ENCODE data around the gene CACNA1C. TPM values are rescaled to one million over a fixed set of nuclear protein-coding genes. Genes with fewer than 3 reads are reported as not detected.

CACNA1C gene
- total RNA-seq, 1 donor from 2014 or later, result 11.7 TPM

GRCh38 chr12:2372735-2373134 lies 319.9 kb downstream of the CACNA1C start:
- DNase-seq (ENCODE audit: low spot score, unreplicated experiment), result no peak
- no peak for TF ChIP-seq CTCF (IDR thresholded peaks at IDR 0.05; ENCODE audit: unreplicated experiment)
- Mint-ChIP-seq H3K36me3 (ENCODE audit: insufficient read depth) (no peaks in the 10 kb centered on the region), H3K4me3 (ENCODE audit: low read depth) (no peak overlapping the region), H3K9me3 (ENCODE audit: low read depth) (no peaks in the 10 kb centered on the region), H3K4me1 (ENCODE audit: low read depth) (no peaks in the 10 kb centered on the region), H3K27me3 (peaks cover 20% of the 10 kb centered on the region), H3K27ac (no peak overlapping the region)

GRCh38 chr12:2373307-2373706 lies 320.5 kb downstream of the CACNA1C start:
- peaks cover 20% of the 10 kb centered on the region for H3K27me3 Mint-ChIP-seq
- H3K36me3 Mint-ChIP-seq (ENCODE audit: insufficient read depth), result no peaks in the 10 kb centered on the region
- DNase-seq (ENCODE audit: low spot score, unreplicated experiment), result no peak
- no peak overlapping the region for H3K27ac Mint-ChIP-seq
- H3K4me3 Mint-ChIP-seq (ENCODE audit: low read depth), result no peak overlapping the region
- no peak for TF ChIP-seq CTCF (IDR thresholded peaks at IDR 0.05; ENCODE audit: unreplicated experiment)
- H3K4me1 Mint-ChIP-seq (ENCODE audit: low read depth), result no peaks in the 10 kb centered on the region
- H3K9me3 Mint-ChIP-seq (ENCODE audit: low read depth), result no peaks in the 10 kb centered on the region

DNA sequence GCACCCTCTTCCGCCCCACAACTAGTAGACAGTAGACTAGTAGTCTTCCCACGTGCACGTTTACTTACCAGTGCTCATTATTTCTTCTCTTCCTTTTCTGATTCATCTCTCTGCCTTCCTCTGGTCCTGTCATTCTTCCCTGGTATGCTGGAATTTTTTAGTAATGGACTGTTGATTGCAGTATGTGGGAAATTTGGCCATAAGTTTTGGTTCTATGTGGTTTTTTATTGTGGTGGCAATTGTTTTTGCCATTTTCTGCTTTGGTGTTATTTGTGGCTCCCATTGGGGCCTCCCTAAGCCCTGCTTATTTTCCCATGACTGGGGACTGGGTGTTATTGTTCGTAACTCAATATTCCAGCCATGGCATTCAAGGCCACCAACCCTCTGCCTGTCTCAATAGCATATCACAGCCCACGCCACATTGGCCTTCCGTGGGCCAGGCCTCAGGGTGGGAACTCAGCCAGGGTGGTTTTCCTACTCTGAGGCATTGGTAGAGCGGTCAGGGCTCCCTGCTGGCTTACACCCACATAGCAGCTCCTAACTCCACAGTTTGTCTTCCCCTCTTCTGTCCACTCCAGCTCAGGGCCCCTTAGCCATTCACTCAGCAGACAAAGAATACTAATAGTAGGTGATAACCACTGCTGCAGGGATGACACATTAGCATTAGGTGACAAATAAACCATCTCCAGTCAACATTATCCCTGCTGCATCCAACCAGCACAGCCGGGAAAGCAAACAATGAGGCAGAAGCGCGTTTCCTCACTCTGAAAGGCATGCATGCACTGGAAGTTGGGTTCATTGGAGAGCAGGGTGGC lies 321.5 kb downstream of the CACNA1C start:
- no peak overlapping the region for H3K4me3 Mint-ChIP-seq (ENCODE audit: low read depth)
- no peaks in the 10 kb centered on the region for H3K9me3 Mint-ChIP-seq (ENCODE audit: low read depth)
- DNase-seq (ENCODE audit: low spot score, unreplicated experiment), result no peak
- H3K4me1 Mint-ChIP-seq (ENCODE audit: low read depth), result no peaks in the 10 kb centered on the region
- no peaks in the 10 kb centered on the region for H3K36me3 Mint-ChIP-seq (ENCODE audit: insufficient read depth)
- no peak overlapping the region for H3K27ac Mint-ChIP-seq
- peaks cover 20% of the 10 kb centered on the region for H3K27me3 Mint-ChIP-seq
- no peak for TF ChIP-seq CTCF (IDR thresholded peaks at IDR 0.05; ENCODE audit: unreplicated experiment)

- Mint-ChIP-seq H3K9me3 (ENCODE audit: low read depth) (no peaks in the 10 kb centered on the region), H3K27me3 (peaks cover 18% of the 10 kb centered on the region), H3K4me1 (ENCODE audit: low read depth) (no peaks in the 10 kb centered on the region), H3K27ac (no peak overlapping the region), H3K36me3 (ENCODE audit: insufficient read depth) (no peaks in the 10 kb centered on the region), H3K4me3 (ENCODE audit: low read depth) (no peak overlapping the region)
- TF ChIP-seq CTCF (IDR thresholded peaks at IDR 0.05; ENCODE audit: unreplicated experiment), result no peak
- no peak for DNase-seq (ENCODE audit: low spot score, unreplicated experiment)
These were observed 323.1 kb downstream of the CACNA1C start for GRCh38 chr12:2375871-2376270.

DNA sequence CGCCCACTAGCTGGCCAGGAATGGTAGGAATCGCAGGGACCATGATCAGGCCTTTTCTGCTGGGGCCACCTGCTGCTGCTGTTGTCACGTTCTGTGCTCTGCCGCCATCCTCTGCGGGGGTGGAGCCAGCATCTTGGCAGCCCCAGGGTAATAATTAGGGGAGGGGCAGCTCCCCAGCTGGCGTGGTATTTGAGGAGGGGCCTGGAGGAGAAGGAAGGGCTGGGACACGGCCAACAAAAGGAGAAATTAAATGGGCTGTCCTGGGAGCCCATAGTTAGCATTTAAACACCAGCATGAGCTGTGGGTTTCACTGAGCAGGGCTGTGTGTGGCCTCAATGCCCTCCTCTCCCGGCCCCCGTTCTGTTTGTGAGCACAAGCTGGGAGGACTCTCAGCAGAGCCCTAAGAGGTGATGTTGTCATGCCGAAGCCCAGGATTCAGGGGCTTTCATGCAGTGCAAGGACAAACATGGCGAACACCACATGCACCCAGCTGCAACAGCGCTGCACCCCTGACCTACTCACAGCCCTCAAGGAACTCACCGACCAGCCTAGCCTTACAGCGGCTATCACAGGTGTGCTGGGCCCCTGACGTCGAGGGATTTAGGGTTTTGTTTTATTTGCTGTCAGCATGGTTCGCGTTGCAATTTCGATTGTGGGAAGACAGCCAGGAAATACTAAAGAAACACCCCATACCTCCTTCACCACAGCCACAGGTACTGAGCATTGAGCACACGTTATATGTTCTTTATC lies 324.3 kb downstream of the CACNA1C start:
- H3K27me3 Mint-ChIP-seq, result peaks cover 15% of the 10 kb centered on the region
- H3K4me1 Mint-ChIP-seq (ENCODE audit: low read depth), result no peaks in the 10 kb centered on the region
- no peak overlapping the region for H3K4me3 Mint-ChIP-seq (ENCODE audit: low read depth)
- no peaks in the 10 kb centered on the region for H3K36me3 Mint-ChIP-seq (ENCODE audit: insufficient read depth)
- no peak for DNase-seq (ENCODE audit: low spot score, unreplicated experiment)
- H3K27ac Mint-ChIP-seq, result no peak overlapping the region
- no peak for TF ChIP-seq CTCF (IDR thresholded peaks at IDR 0.05; ENCODE audit: unreplicated experiment)
- no peaks in the 10 kb centered on the region for H3K9me3 Mint-ChIP-seq (ENCODE audit: low read depth)

Measured in progenitor cell of endocrine pancreas (in vitro differentiated cells).